Activated CD4-positive, alpha-beta T cell treated with anti-CD3 and anti-CD28 coated beads, Interleukin-2, Interleukin-6, amounts not matched to agents 100 ng/mL and 50 ng/mL, durations not matched to agents 16 hours and 8 hours (primary cell): ENCODE data around the gene BORCS6.
A peak's percentile ranks its signal among the peaks of the same experiment; 100 is the strongest.

ENCODE experiments used
- DNase-seq: peaks from one replicate; pipeline ENCODE4 v3.0.0-alpha.2; 2020

The BORCS6 gene

DNA sequence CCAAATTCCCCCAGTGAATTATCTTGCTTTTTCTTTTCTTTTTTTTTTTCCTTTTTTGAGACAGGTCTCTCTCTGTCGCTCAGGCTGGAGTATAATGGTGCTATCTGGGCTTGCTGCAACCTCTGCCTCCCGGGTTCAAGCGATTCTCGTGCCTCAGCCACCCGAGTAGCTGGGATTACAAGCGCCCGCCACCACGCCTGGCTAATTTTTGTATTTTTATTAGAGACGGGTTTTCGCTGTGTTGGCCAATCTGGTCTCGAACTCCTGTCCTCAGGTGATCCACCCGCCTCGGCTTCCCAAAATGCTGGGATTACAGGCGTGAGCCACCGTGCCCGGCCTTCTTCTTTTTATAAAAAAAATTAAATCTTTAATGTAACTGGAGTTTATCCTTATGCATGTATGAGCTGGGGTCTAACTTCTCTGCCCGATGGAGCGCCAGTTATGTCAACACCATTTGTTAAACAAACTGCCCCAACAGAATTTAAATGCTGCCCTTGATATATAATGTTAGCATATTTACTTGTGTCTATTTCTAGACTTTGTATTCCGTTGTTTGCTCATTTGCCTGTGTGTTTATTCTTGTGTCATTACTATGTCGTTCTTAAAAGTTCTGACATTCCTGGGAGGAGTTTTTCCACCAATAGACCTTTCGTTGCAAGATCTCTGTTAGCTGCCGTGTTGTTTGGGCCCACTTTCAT lies 20.9 kb upstream of the BORCS6 start:
- DNase-seq = no peak

DNA sequence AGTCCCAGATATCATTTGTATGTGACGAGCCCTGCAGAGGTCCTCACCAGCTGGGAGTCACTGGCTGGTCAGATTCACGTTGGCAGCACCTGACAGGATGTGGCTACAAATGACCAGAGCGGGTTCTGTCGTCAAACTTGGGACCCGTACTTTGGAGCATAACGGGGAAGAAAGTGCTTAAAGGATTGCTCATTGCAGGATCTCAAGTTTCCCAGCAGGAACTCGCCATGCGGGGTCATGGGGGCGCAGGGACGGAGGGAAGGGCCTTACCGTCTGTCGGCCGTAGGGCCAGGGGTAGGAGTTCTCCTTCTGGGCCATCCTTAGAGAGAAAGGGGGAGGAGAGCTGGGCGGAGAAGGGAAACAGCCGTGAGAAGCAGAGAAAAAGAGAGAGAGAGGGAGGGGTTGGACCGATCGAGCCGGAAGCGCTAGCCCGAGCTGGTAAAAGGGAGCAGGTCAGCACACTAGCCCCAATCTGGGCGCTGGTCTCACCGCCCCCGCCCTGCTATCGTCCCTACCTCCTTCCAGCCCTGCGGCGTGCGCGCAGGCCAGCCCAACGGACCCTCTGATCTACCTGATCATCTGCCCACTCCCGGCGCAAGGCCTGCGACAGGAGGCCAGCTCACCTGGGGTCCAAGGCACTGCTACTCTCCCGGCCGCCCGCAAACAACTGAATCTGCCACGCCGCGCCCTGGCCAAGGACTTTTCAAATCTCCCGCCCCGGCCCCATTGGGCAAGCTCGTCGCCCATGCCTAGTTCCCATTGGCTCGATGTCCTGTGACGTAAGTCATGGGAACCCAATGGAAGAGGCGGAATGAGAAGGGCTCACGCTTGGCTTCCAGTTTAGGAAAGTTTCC lies 20.2 kb upstream of the BORCS6 start, which contains the start of gene AURKB:
Gene AURKB, minus strand, starts transcription at position 669 of the 854 bp plus-strand sequence. Its CDS starts 351 bp downstream, at position 318.
- peak; percentile 97 for DNase-seq

DNA sequence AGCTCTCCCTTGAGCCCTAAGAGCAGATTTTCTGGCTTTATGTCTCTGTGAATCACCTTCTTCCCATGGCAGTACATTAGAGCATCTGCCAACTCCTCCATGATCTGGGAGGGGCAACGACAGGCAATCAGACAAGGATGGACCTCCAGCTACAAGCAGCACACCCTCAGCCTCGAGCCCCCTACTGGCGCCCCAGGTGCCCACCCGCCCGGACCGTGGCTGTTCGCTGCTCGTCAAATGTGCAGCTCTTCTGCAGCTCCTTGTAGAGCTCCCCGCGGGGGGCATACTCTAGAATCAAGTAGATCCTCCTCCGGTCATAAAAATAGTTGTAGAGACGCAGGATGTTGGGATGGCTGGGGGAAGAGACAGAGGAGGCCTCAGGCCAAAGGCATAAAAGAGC lies 16.6 kb upstream of the BORCS6 start:
- DNase-seq = no peak

DNA sequence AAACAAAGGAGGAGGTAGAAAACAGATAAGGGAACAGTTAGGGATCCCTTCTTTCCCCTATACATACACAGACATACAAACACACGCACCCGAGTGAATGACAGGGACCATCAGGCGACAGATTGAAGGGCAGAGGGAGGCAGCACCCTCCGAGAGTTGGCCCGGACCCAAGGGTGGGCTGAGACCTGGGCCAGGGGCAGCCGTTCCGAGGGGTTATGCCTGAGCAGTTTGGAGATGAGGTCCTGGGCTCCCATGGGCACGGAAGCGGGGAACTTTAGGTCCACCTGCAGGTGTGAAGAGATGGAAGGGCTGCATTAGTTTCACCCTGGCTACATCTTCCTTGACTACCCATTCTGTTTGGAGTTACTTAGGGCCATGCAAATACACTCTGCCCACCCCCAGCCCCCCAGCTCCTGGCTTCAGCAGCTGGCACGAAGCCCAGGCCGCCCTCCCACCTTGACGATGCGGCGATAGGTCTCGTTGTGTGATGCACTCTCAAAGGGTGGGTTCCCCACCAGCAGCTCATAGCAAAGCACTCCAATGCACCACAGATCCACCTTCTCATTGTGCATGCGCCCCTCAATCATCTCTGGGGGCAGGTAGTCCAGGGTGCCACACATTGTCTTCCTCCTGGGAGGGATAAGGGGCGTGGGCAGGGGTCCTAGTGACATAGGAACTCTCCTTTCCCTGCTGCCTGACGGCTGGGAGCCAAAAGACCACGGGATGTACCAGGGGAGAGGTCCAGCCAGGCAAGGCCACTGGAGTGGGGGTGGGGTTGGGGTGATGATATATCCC lies 15.0 kb upstream of the BORCS6 start:
- DNase-seq = no peak

DNA sequence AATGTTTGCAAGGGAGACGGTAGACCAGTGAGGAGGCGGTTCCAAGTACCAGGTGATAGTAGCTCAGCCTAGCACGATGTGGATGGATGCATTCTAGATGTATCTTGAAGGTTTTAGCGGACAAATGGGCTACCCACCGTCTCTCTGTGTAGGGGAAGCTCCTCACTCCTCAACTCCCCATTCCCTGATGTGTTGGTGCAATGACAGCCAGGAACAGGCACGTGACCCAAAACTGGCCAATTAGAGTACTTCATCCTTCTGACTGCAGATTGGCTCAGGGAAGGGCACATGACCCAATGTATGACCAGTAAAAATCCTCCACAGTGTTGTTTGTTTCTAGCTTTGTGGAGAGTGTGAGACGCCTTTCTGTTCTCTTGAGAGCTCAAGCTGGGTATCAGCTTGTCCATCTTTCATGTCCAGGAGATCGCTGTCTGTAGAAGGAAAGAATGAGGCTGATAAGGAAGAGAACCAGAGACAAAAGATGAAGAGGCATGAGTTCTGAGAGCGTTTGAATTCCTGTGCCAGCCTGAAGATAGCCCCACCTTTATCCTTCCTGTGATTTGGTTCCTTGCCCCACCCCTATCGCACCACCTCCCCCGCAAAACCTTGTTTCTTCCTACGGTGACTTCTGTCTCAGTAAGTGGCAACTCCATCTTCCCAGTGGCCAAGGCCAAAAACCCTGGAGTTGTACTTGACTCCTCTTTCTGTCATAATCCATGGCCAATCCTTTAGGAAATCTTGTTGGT lies 2.3 kb upstream of the BORCS6 start:
- peak; percentile 88 for DNase-seq

DNA sequence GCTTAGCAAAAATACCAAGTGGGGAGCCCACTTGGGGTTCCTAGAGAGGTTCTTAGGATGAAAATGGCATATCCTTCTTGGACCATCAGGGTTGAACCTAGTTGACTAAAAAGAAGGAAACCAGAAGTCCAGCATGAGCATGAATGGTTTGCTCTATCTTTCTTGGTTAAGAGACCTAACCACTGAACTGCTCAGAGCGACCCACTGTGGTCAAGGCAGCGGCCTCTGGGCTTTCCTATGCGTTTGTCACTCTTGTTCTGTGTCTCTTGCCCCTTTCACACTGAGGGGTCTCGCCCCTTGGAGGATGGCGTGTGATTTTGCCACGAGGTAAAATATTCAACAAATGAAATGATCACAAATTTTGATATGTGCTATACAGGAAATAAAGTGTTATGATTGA lies 526 bp upstream of the BORCS6 start:
- no peak for DNase-seq

DNA sequence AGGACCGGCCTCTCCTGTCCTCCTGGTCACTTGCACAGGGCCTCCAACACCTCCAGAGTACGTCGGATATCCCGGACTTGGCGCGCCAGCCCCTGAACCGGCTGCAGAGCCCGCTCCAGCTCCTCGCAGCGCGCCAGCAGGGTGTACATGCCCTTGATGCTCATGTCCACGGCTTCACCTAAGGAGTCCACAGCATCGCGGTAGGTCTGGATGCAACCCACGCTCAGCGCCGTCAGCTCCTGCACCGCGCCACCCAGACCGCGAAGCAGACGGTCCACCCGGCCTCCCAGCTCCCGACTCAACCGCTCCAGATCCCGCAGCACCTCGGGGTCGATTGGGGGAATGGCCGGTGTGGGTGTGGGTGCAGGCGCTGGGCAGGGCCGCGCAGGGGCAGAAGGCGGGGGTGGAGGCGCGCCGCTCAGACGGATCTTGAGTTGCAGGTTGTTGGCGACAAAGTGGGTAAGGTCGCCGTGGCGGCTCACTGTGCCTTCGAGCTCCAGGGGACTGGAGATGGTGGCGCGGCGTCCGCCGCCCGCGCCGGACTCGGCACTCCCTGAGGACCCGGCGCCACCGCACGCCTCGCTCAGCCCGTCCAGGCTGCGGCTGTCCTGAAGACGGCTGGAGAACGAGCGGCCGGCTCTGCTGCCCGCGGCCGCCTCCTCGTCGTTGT lies 804 bp downstream of the BORCS6 start:
- no peak for DNase-seq

DNA sequence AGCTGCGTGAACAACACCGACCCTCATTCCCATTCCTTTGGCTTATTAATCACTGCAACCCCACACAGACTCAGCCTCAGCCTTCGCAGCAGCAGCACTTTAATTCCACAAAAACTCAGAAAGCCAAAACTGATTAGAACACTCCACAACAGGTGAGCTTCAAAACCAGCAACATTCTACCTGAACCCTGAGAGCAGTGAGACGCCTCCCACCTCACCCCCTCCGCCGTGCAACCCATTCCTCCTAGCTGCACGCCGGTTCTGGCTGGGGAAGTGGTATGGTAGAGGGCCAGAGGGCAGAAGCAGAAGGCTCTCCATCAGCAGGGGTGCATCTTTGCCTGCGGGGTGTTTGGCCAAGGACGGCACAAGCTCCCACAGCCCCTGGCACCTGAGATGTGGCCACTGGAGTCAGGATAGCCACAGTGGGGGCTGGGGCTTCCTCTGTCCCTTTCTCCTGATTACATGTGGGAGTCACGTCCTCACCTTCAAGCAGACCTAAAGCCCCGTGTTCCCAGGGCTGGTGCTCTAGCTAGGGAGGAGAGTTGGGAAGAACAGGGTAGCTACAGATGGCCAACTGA lies 1.6 kb downstream of the BORCS6 start:
- DNase-seq = no peak

DNA sequence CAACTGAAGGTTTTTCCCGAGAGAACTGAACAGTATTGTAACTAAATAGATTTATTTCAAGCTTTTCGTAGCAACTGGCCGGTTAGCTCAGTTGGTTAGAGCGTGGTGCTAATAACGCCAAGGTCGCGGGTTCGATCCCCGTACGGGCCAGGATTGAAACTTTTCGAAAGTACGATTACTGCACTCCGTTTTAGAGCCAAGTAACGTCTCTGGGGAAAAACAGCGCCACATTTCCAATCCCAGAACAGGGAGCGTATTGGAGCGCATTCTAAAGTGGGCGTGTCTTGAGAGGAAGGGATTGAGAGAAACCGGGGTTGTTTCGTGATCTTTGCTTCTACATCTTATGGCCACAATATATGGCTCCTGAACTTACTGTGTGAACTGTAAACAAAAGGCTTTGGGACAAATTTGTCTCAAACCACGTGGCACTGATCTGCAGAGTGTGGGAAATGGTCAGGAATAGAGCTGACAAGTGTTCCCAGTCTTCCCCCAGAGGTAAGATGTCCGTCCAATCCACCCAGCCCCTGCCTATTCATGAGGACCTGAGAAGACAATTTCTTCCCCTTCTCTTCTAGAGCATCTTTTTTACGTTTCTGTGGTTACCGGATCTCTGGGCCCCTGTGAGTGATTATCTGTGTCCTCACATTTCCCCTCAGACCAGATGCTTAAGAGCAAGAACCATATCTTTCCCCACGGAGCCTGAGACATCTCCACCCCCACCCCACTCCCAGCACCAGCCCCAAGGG lies 2.3 kb downstream of the BORCS6 start:
- peak; percentile 96 for DNase-seq

DNA sequence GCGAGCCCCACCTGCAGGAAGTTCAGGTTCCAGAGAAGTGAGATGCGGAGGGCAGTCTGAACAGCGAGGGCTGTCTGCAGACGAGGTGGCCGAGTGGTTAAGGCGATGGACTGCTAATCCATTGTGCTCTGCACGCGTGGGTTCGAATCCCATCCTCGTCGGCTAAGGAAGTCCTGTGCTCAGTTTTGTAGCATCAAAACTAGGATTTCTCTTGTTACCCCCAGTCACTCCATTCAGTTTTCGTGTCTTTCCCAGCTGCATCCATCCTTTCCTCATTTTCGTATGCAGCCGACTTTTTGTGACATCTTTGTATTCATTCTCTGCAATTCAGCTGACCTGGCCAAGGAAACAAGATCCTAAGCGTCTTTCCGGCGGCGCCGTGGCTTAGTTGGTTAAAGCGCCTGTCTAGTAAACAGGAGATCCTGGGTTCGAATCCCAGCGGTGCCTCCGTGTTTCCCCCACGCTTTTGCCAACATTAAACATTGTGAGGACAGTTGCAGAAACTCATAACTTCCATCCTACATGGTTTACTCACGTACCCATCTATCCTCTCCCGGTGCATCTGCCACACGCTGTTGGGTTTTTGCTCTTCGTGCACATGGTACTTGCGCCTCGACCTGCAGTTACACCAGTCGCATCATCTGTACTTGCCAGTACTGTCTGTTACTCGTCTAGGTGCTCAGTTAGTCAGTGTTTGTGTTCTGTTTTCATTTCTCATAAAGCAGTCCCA lies 3.0 kb downstream of the BORCS6 start:
- DNase-seq = peak; percentile 98

DNA sequence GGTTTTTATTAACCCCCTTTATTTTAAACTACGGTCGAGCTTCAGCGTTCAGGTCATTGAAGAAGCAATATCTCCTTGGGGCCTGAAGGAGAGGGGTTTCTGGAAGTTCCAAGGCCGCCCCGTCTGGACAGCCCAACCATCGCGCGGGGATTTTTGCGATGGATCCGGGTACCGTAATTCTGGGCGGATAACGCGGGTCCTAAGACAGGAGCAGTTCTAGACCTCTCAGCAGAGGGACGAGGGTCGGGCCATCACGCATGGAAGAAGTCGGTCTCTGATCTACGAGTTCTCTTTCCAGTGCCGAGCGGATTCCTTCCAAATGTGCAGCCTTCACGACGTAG lies 3.6 kb downstream of the BORCS6 start:
- DNase-seq = no peak

DNA sequence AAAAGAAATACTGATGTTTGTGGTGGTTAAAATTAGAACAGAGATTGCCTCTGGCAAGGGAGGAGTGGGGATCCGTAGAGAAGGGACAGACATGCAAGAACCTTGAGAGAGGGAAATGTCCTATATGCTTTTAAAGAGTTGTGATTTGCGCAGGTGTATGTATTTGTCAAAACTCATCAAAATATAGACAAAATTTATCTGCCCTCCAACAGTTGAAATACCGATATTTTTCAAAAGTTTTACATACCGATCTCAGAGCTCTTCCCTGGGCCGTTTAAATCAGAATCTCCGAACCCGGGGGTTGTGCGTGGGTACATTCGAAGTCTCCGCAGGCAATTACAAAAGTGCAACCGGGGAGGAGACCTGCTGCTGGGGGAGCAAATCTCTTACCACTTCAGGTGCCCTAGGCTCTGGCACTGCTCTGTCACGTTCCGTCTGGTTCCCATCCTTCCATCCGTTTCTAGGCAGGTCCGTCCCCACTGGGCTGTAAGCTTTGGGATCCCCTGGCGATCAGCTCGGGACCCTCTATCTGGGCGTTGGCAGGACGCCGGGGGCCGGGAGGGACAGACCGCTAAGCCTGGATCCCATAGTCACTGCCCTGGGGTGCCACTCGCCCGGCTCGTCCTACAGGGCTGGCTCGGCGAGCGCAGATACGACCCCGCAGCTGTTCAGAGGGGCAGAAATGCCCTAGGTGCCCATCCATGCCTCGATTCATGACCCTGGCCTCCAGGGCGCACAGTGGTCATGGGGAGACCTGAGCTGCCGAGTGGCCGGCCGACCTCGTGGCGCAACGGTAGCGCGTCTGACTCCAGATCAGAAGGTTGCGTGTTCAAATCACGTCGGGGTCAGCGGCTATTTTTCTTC lies 4.2 kb downstream of the BORCS6 start:
- peak; percentile 95 for DNase-seq

DNA sequence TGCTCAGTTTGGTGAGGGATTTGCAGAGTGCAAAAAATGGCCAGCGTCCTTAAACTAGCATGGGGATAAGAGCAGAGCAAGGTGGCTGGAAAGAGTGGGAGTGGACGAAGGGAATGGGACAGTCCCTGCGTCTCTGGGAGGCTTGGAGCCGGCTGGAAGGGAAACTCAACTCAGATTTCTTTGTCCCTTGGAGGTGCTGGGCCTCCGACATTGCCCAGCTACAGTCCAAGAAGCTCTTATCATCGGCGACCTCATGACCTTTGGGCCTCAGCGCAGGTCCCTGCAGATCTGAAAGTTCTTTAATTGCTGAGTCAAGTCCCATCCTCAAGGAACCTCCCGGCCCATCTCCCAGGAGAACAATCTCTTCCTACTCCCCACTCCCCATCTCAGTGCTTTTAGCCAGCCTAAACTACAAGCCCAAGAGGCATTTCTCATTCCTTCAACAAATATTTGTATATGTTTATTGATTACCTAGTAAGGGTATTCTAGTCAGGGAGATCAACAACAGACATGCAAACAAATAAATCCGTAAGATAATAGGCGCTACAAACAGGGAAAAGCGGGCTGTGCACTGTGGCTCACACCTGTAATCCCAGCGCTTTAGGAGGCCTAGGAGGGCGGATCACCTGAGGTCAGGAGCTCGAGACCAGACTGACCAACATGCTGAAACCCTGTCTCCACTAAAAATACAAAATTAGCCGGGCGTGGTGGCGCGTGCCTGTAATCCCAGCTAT lies 12.8 kb downstream of the BORCS6 start:
- no peak for DNase-seq

DNA sequence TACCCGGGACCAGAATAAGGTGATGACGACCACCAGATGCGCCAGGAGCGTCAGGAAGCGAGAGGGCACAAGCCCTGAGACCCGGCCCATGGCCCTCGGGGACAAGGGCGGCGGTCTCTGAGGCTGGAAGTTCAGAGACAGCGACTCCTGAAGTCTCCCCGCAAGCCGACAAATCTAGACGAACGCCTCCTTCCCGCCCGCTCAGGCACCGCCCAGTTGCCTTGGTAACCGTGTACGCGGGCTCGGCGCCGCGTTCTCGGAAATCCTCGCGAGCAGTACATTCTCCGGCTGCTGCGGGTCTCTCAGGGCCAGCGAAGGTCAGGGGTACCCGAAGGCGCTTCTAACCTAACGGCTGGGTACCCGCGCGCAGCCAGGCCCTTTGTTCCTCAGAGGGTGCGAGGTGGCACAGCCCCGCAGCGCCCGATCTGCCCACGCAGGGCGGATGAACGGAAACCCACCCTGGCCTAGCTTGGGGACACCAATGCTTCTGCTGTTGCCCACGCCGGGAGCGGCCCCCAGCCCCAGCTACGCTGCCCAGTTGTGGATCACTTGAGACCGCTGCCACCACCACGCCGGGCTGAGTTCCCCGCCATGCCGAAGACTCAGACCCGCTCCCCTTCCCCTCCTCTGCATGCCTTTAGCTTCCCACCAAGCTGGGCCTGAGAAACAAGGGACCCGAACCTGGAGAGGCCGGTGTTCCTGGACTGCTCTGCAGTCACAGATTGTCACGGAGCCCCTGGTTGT lies 13.6 kb downstream of the BORCS6 start, which contains the start of gene TMEM107:
Gene TMEM107, minus strand, starts transcription at position 184 of the 744 bp plus-strand sequence. Its CDS starts 94 bp downstream, at position 90.
- peak; percentile 93 for DNase-seq

DNA sequence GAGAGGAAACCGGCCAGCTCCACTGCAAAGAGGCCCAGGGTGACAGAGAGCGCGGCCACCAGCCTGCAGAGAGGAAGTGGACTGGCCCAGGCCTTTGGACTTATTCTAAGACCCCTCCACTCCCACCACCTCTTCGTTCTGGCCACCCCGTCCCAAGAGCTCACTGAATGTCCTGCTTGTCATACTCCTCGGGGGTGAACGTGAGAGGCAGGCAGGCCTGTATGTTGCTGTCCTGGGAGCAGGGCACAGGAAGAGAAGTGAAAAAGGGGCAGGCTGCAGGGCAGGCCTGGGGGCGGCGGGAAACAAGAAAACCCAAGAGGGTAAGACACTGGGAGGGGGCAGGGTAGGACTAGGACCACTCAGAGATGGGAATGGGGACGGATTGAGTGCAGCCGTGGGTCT lies 14.2 kb downstream of the BORCS6 start:
- DNase-seq = no peak

DNA sequence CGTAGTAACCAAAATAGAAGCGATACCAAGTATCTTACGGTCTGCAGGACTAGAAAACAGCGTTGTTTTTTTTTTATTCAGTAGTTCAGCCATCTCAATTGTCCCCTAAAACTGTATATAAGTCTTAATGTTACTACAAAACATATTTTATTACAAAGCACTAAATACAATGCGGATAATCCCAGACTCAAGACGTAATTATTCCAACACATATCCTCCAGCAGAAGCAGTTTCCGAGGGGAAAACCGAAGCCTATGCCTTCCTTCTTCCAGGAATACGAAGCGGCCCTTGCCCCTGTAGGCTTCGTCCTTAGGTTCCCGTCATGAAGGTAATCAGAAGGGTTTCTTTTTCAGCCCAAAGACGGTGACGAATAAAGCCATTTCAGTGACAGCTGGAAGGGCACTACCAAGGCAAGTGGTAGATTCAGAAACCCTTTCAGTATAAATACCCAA lies 16.1 kb downstream of the BORCS6 start:
- DNase-seq = no peak

DNA sequence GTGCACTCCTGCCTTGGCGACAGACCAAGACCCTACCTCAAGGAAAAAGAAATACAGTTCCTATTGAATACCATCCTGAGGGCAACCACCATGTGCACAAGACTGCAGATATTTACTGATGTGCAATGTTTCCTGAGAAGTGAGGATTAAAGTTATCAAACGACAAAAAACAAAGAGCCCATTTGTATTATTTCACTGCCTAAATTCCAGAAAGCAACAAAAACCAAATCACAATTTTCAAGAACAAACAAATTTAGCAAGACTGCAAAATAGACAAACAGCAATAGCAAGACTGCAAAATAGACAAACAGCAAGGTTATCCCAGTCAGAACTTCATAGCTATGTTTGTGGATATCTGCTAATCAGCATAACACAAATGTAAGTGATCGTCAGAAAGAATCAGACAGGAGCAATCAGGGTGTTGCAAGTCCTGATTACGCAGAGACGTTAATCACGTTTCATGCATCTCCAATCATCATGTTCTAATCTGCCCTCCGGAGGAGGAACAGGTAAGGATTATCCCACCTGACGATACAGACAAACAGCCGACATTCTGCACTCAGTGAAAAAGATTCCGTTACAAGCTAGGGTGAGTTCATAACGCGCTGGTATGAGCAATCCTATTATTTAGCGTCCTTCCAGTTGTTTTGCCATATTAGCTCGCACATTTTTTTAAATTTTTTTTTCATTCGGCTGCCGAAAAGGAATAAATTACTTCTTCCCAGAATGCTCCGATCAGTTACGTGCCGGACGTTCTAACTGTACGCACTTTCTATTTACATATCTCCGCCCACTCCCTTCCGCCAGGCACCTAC lies 16.7 kb downstream of the BORCS6 start:
- DNase-seq = peak; percentile 95
